Activated T-cell treated with anti-CD3 and anti-CD28 coated beads, Interleukin-2, amount 50 U/mL, for 4 hours (primary cell): Measurements from ENCODE around the gene POLG. TPM values are rescaled to one million over a fixed set of nuclear protein-coding genes. Genes with fewer than 3 reads are reported as not detected.

ENCODE experiments used
- ATAC-seq, 2 donors: fragments of 200-7000 bp; cut with Tn5 transposase; one replicate each; pipeline ENCODE4 v1.10.0; 2021
- DNase-seq: peaks from one replicate; pipeline ENCODE4 v3.0.0-alpha.2; 2020
- H3K27me3 Mint-ChIP-seq: one replicate; pipeline ENCODE4 v1.8.0; 2021; ENCODE audit warnings: low read depth, mixed read lengths
- H3K36me3 Mint-ChIP-seq: one replicate; pipeline ENCODE4 v1.8.0; 2022; ENCODE audit warnings: mixed read lengths; ENCODE audit not compliant: insufficient read depth
- H3K4me1 Mint-ChIP-seq: one replicate; pipeline ENCODE4 v1.8.0; 2021; ENCODE audit warnings: low read depth, mixed read lengths
- H3K4me3 Mint-ChIP-seq: one replicate; pipeline ENCODE4 v1.8.0; 2021; ENCODE audit warnings: mild to moderate bottlenecking, moderate library complexity, mixed read lengths
- H3K9me3 Mint-ChIP-seq: one replicate; pipeline ENCODE4 v1.8.0; 2021; ENCODE audit warnings: mixed read lengths
- total RNA-seq, 3 donors: library from RNA; stranded (reverse); gene quantifications; one replicate each; pipeline ENCODE4 v1.2.1, GENCODE V29; 2021

The POLG gene
- total RNA-seq, result 100 to 1,000 TPM; 119 to 142 (median 119) TPM

DNA sequence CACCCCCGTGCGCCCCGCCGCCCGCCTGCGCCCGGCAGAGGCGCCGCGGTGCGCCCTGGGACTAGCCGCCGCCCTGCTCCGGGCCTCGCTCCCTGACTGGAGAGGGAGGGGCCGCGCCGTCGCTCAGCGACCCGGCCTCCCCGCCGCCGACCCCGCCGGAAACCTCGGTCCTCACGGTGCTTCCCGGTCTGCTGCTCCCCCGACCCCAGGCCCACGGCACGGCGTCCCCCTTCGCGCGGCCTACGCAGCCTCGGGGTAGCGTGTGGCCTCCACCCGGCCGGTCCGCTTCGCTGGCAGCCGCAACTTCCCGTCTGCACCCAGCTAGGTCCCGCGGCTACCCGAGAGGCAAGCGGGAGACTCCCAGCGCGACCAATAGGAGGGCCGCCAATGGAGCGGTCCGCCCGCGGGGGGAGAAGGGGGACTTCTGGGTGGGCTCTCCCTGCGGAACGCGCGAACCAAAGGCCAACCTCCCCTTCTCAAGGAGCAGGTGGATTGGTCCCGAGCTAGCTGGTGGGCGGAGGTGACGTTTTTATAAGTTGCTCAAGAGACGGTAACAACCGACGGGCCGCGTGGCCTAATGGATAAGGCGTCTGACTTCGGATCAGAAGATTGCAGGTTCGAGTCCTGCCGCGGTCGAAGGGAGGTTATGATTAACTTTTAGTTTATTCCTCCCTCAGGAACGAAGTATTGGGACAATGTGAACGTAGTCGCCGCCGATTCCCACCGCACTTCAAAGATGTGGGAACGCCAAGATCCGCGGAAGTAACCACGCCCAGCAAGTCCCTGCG, at the start of gene POLG:
Gene POLG (minus strand): TSS at position 315 of the 788 bp plus-strand sequence. CDS start 1,070 bp downstream, outside the sequence.
- Mint-ChIP-seq H3K9me3 (no peaks in the 10 kb centered on the region), H3K36me3 (peaks cover 26% of the 10 kb centered on the region), H3K4me3 (peak within 1 kb of the TSS; percentile 82), H3K4me1 (peaks cover 47% of the 10 kb centered on the region), H3K27me3 (peaks cover 4% of the 10 kb centered on the region)
- ATAC-seq (peak; percentile 92 to 93), DNase-seq (peak; percentile 99)

DNA sequence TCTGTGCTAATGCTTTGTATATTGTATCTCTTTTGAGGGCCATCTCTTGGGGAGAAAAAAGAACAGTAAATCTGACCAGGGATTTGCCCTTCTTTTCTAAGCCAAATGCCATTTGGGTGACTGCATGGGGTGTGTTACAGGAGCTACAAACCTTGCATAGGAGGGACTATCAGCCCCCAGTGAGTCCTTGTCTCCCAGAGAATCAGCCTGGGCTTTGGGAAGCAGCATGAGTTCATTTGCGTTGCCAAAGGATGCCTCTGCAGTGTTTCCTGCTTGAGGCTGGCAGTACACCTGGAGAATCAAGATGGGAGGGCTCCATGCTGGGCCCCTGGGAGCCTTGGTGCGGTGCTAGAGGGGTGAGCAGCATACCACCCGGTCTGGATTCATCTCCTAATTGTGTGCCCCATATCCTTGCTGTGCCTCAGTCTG, 49.6 kb upstream of the POLG start:
- Mint-ChIP-seq H3K9me3 (no peaks in the 10 kb centered on the region), H3K4me3 (no peak overlapping the region), H3K27me3 (peaks cover 40% of the 10 kb centered on the region), H3K36me3 (no peaks in the 10 kb centered on the region), H3K4me1 (peaks cover 1% of the 10 kb centered on the region)
- ATAC-seq, result no peak
- no peak for DNase-seq

DNA sequence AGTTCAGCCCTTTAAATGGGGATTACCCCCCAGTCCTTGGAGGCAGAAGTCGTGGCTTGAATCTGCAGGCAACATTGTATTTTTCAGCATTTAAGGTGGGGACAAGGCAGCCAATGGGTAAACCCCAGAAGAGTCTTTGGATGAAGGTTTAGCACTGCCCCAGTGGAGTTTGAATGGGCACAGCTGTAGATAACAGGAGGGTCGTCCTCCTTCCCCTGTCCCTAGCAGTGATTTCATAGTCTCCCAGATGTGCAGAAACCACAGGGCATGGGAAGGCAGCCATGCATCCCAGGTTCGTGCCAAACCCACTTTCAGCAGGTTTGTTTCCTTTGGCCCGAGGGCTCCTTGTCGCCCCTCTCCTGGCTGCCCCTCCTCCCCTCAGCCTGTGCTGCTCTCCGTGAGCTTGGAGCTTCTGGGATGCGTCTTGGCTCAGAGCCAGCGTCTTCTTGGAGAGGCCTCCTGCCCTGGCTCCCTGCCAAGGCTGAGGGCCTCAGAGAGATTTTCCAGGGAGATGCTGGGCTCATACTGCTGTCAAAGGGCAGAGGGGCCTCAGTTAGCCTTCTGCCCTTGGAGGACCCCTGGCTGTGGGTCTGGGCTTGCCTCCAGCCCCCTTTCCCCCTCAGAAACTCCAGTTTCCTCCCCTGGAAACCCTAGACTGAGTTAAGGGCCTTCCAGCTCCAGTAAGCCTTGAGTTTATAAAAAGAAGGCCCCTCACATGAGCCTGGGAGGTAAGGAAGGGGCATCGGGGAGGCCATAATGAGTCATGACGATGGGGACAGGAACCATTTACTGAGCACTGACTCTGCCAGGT, 48.9 kb upstream of the POLG start:
- DNase-seq, result no peak
- H3K27me3 Mint-ChIP-seq, result peaks cover 38% of the 10 kb centered on the region
- no peak for ATAC-seq
- H3K4me1 Mint-ChIP-seq, result peaks cover 2% of the 10 kb centered on the region
- no peaks in the 10 kb centered on the region for H3K36me3 Mint-ChIP-seq
- no peak overlapping the region for H3K4me3 Mint-ChIP-seq
- no peaks in the 10 kb centered on the region for H3K9me3 Mint-ChIP-seq

DNA sequence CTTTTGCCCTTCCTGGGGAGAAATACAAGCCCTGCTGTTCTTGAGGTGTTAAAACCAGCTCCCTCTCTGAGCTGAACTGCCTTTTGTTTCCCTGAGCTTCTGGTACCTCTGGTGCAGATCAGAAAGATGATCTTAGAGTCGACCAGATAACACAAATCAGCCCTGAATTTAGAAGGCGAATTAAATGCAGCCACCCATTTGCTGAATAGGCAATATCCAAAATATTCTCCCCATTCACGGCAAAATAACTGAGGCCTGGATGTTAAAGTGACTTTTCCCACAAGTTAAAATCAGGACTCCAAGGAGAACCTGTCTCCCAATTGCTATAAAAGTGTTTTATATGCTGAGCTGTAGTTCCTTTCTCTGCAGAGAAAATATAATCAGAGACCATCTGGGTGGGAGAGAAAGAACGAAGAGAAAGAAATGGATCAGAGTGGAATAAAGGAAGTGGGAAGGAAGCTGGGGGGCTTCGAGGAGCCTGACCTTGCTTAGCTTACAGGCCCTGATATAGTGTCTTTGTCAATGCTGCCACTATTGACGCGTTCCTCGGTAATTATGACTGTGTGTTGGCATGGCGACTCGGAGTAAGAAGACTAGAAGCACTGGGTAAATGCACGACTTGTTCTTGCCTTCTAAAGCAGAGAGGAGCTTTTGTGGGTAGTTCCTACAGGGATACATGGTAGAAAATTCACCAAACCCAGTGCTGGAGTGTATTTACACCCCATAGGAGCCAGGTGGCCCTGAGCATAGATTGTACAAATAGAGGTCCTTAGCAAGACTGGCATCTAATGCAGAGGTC, 47.5 kb upstream of the POLG start:
- no peak for ATAC-seq
- Mint-ChIP-seq H3K27me3 (peaks cover 53% of the 10 kb centered on the region), H3K9me3 (no peaks in the 10 kb centered on the region), H3K36me3 (no peaks in the 10 kb centered on the region), H3K4me1 (peaks cover 5% of the 10 kb centered on the region), H3K4me3 (no peak overlapping the region)
- no peak for DNase-seq

DNA sequence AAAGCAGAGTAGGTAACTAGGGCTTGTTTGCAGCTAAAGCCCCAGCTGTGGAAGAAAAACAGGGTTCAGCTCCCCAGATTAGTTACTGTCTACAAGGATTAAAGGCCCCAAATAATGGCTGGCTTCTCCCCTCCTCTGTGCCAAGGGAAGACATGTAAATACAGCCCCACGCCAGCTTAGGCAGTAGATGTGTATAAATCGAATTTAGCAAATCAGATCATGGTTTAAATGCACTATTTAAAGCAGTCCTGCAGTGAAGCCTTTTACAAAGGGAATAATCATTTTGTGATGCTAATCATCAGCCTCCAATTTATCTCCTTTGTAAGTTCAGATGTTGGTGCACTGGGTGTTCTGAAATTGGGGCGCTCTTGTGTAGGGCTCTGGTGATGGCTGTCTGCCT, 46.7 kb upstream of the POLG start:
- H3K36me3 Mint-ChIP-seq, result no peaks in the 10 kb centered on the region
- H3K9me3 Mint-ChIP-seq, result no peaks in the 10 kb centered on the region
- H3K4me3 Mint-ChIP-seq, result no peak overlapping the region
- H3K27me3 Mint-ChIP-seq, result peaks cover 60% of the 10 kb centered on the region
- ATAC-seq (no peak), DNase-seq (no peak)
- H3K4me1 Mint-ChIP-seq, result peaks cover 5% of the 10 kb centered on the region

DNA sequence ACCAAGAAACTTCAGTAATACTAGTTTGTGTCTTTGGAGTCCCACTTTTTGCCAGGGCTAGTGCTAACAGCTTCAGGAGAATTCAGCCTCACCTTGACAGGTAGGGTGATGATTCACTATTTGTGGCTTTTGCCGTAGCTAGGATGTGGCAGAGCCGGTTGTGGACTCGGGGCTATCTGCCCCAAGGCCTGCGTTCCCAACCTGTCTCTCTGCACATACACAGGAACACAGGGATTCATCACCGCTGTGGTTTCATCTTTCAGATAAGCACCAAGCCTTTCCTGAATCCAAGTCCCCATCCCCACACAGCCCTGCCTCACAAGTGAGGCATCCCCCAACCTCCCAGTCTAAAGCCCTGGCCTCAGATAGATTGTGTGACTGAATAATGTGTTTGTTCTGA, 45.2 kb upstream of the POLG start:
- H3K27me3 Mint-ChIP-seq, result peaks cover 74% of the 10 kb centered on the region
- ATAC-seq (no peak), DNase-seq (no peak)
- H3K36me3 Mint-ChIP-seq, result no peaks in the 10 kb centered on the region
- H3K4me1 Mint-ChIP-seq, result peaks cover 5% of the 10 kb centered on the region
- H3K4me3 Mint-ChIP-seq, result no peak overlapping the region
- H3K9me3 Mint-ChIP-seq, result no peaks in the 10 kb centered on the region

DNA sequence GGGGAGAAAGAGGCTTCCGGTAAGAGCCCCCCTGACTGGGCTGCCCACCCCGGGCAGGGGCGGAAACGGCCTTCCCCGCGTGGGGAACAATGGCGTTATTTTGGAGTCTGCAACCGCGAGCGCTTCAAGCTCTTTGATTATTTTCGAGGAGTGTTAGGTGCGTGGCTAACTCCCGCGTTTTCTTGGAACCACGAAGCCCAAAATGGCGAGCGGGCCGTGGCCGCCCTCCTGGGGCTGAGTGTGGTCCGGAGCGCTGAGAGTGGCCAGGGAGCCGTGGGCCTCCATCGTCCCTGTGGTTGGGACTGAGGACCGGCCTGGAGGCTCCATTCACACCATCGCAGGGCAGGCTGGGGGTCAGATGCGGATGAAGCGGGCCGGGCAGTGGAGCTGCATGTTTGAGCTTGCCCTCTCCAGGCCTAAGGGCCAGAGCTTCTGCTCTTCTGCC, 44.6 kb upstream of the POLG start:
- H3K27me3 Mint-ChIP-seq, result peaks cover 75% of the 10 kb centered on the region
- peaks cover 5% of the 10 kb centered on the region for H3K4me1 Mint-ChIP-seq
- no peaks in the 10 kb centered on the region for H3K36me3 Mint-ChIP-seq
- no peaks in the 10 kb centered on the region for H3K9me3 Mint-ChIP-seq
- ATAC-seq (no peak), DNase-seq (no peak)
- H3K4me3 Mint-ChIP-seq, result no peak overlapping the region

DNA sequence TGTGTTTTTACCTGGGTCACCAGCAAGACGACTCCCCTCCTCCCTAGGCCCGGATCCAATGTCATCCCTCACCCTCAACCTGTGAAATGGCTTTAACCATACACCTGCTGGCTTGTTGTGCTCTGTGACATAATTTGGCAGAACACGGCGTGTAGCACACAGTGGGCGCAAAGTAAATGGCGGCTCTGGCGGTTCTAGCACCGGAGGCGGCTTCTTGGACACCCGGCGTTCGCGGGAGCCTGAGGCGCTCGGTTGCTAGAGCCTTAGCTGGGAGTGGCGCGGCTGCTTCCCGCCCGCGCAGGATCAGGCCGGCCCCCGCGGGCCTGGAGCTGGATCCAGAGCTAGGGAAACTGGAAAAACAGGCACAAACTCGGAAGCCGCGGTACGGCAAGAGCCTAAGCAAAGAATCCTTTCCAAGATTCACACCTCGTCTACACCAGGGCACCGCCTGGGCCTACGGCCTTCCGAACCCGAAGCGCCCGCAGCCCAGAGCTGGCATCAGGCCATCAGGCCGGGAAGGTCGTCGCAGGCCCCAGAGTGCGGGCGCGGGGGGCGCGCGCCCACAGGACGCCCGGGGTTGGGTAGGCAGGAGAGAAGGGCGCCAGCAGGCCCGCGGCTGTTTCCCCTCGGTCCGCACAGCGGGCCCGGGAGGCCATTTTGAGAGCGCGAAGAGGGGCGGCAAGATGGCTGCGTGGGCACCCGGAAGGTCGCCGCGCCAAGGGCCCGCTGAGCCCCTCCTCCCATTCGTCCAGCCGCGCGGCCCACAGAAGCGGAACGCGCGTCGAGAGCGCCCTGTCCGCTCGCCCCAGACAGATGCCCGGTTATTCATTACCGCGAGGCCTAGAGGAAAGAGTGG, 43.9 kb upstream of the POLG start:
- DNase-seq (no peak), ATAC-seq (peak; percentile 51 to 57)
- H3K9me3 Mint-ChIP-seq, result no peaks in the 10 kb centered on the region
- peaks cover 77% of the 10 kb centered on the region for H3K27me3 Mint-ChIP-seq
- H3K4me3 Mint-ChIP-seq, result peak overlapping the region; percentile 55
- peaks cover 5% of the 10 kb centered on the region for H3K4me1 Mint-ChIP-seq
- H3K36me3 Mint-ChIP-seq, result no peaks in the 10 kb centered on the region

DNA sequence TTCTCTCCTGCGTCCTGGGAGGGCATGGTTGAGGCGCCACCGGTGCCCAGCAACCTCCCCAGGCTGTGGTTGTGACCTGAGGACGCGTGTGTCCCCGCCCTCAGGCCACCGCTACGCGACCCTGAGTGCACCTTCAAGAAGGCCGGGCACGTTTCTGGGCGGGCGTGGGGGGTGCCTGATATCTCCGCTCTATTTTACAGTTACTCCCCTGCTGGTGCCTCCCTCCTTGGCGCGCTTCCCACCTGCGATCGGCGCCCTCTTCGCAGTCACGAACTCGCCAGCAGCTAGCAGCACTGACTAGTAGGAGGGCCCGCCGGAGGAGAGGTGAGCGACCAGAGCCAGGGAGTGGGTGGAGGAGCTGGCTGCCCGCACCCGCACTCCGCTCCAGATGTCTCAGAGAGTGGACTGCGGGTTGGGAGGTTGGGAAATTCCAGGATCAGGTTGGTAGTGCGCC, 43.2 kb upstream of the POLG start:
- H3K36me3 Mint-ChIP-seq, result no peaks in the 10 kb centered on the region
- ATAC-seq (peak; percentile 29 to 50), DNase-seq (no peak)
- H3K4me1 Mint-ChIP-seq, result peaks cover 5% of the 10 kb centered on the region
- no peaks in the 10 kb centered on the region for H3K9me3 Mint-ChIP-seq
- peaks cover 76% of the 10 kb centered on the region for H3K27me3 Mint-ChIP-seq
- H3K4me3 Mint-ChIP-seq, result peak overlapping the region; percentile 55

DNA sequence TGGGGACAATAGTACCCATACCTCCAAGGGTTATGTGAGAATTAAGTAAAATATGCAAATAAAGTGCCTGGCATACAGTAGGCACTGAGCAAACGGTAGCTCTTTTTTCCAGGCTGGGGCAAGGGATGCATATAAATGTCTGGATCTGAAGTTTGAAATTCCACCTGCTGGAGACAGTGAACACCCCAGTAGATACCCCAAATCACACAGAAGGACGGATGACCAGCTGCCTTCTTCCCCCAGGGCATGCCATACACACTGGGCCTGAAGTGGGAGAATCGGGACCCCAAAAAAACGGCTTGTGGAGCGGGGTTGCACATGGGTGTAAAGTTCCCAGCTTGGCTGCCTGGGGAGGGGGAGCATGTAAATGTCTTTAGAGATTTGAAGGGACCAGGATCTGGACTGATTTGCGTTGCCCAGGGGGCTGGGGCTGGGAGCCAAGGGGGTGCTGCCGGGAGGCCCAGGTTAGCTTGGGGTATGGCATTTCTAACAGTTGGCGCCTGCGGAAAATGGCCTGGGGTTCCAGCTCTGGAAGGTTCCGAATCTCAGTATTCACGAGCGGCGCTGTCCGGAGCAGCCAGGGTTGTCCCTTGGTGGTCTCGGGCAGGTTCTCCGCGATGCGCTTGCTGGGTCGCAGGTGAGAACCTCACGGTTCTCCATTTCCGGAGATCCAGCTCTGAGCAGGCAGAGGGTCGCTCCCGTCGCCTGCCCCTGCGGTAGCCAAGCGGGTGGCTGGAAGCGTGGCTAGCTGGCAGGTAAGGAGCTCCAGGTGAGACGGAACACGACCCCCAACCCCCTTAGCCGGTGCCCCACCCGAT, 42.6 kb upstream of the POLG start:
- Mint-ChIP-seq H3K36me3 (no peaks in the 10 kb centered on the region), H3K4me3 (no peak overlapping the region), H3K9me3 (no peaks in the 10 kb centered on the region), H3K27me3 (peaks cover 81% of the 10 kb centered on the region), H3K4me1 (peaks cover 5% of the 10 kb centered on the region)
- DNase-seq (no peak), ATAC-seq (no peak)

DNA sequence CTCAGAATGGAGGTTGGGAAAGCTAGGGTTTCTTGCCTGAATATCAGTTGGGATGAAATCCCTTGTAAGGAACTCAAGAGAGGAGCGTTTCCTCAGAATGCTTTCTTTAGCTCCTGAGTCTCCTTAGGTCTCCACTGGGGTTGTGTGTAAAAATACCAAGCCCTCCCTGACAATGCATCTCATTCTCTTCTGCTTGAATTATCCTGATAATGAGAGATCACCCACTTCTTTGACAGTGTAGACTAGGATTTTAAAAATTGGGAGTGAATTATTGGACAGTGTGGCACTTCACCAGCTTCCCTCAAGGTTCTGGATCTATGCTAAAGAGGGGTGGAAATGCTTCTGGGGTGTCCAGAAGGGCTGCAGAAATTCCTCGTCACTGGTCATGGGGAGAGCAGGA, 41.8 kb upstream of the POLG start:
- peaks cover 84% of the 10 kb centered on the region for H3K27me3 Mint-ChIP-seq
- no peaks in the 10 kb centered on the region for H3K36me3 Mint-ChIP-seq
- peaks cover 5% of the 10 kb centered on the region for H3K4me1 Mint-ChIP-seq
- no peak overlapping the region for H3K4me3 Mint-ChIP-seq
- DNase-seq (no peak), ATAC-seq (no peak)
- no peaks in the 10 kb centered on the region for H3K9me3 Mint-ChIP-seq

DNA sequence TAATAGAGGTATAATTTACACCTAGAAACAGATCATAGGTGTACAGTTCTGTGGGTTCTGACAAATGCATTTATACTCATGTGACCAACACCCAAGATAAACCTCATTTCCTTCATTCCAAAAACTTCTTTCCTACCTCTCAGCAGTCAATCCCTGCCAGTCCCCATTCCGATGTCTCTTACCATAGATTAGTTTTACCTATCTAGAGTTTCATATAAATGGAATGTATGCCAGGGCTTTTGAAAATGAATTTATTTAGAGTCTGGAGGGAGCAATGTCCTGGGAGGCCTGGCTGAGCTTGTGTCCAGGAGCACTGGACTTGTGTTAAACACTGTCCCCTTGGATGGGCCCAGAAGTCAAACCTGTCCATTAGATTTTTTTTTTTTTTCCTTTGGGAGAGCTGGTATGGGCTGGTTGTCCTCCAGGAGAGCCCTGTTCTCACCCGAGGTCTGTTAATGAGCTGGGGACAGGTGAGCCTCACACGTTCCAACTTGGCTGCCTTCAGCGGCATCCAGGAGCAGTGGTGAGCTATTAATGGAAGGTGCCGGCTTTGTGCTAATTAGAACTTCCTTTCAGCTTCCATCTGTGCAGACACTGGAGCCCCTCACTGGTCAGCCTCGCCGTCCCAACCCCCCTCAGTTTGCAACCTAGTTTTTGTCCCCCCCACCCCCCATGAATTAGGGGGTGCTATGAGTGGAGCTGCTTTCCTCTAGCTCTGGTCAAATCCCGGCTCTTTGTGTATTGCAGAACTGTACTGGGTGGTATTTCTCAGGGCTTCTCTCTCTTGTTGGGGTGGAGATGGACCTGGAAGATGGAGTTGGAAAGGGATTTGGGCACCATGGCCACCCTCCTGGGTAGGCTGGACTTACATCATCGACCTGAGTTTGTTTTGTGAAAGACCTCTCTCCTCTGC, 40.7 kb upstream of the POLG start:
- Mint-ChIP-seq H3K9me3 (no peaks in the 10 kb centered on the region), H3K36me3 (no peaks in the 10 kb centered on the region), H3K4me3 (no peak overlapping the region), H3K4me1 (peaks cover 6% of the 10 kb centered on the region), H3K27me3 (peaks cover 83% of the 10 kb centered on the region)
- ATAC-seq (no peak), DNase-seq (no peak)
